NCI-H2227 (cell line): ENCODE data around the gene CTSW.

ENCODE experiments used
- DNase-seq: peaks from one replicate; lab custom pipeline; 2025; ENCODE audit not compliant: unreplicated experiment; lab: John Stamatoyannopoulos, UW

CTSW gene

DNA sequence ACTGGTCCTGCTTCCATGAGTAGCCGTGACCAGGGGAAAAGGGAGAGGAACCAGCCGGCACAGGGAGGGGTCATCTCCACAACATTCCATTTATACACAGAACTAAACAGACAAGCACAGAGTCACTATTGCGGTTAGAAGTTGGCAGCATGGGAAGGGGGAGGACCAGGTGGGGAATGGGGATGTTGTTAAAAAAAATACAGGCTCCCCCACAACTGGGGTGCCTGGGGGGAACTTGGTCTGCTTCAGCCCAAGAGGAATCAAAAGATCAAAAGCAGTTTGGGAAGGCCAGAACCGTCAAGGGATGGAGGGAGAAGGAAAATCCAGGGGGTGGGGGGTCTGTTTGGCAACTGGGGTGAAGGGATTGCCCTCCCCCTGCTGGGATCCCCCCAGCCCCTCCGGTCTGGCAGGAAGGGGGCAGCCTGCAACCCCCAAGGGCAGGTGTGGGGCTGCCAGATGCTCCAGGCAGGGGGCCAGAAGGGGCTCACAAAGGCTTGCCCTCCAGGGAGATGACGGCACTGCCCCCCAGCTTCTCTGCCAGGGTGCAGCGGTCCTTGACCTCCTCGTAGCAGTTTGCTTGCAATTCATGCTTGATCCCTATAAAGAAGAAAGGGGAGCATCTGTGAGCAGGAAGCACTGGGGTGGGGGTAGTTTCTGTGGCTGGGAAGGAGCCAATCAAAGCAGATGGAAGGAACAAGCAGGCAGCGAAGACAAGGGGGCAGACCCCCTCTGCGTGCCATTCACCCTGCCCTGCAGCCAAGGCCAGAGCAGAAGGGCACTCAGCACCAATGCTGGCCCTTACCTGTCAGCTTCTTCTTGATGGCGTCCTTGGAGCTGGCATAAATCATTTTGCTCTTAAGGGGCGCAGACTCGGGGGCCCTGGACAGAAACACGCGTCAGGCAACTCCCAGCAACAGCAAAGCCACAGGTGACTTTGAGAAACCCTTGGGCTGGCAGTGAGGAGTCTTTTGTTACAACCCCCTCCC, 24.5 kb upstream of the CTSW start:
- DNase-seq: no peak

DNA sequence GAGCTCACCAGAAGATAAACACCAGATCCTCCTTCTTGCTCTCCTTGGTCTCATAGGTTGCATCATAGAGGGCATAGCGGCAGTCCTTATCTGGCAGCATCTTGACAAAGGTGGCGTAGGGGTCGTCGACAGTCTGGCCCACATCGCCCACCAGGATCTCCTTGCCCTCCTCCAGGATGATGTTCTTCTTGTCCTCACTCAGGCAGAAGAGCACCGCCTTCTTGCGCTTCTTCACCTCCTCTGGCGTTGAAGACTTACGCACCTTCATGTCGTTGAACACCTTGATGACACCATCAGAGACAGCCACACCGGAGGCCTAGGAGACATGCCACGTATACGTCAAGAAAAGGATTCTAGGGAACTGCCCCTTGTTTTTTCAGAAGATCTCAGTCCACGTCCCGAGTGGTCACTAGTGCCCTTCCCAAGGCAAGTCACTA, 23.7 kb upstream of the CTSW start:
- no peak for DNase-seq

DNA sequence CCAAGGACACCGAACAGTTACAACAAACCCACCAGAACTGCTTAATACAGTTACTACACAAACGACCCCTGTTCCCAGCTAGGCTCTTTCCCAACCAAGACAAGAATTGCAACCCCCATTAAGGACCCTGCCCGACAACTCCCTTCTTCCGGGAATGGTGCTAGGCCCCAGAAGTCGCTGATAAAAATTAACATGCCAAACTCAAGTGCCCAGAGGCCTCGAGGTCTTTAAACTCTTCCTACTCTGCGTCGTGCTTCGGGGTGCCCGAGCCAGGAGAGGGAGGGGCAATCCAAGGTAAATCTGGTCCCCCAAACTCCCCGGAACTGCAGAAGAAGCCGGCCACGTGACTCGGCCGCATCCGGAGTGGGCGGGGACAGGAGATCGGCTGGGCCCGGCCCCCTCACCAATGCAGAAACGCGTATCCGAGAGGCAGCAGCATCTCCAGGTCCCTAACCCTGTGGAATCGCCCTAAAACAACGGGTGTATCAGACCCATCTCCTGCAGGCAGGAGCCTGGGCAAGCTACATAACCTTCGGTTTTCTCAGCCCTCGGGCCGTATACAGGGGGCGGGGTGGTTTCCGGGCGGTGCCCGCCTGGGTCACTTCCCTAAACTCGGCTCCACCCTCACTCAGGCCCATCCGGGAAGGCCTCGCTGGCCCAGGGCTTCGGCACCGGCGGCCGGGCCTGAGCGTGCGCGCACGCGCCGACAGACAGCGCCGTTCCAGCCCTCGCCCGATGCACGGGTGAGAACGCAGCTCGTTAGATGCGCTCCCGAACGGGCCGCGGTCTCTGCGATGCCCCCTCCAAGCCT, 22.7 kb upstream of the CTSW start:
- DNase-seq: peak; percentile 85

DNA sequence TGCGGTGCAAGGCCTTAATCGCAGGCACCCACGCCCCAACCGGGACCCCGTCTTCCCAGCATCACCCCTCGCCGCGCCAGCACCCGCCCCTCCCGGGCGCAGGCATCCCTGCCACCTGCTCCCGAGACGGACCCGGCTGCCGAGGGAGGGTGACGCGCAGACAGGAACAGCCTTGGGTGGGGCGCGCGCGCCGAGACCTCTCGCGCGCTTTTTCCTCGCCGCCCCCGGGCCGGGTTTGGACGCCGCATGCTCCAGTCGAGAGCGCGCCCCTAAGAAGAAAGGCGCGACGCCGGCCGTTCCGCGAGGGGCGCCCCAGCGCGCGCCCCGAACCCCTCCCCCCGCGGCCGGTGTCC, 22.2 kb upstream of the CTSW start:
- no peak for DNase-seq

DNA sequence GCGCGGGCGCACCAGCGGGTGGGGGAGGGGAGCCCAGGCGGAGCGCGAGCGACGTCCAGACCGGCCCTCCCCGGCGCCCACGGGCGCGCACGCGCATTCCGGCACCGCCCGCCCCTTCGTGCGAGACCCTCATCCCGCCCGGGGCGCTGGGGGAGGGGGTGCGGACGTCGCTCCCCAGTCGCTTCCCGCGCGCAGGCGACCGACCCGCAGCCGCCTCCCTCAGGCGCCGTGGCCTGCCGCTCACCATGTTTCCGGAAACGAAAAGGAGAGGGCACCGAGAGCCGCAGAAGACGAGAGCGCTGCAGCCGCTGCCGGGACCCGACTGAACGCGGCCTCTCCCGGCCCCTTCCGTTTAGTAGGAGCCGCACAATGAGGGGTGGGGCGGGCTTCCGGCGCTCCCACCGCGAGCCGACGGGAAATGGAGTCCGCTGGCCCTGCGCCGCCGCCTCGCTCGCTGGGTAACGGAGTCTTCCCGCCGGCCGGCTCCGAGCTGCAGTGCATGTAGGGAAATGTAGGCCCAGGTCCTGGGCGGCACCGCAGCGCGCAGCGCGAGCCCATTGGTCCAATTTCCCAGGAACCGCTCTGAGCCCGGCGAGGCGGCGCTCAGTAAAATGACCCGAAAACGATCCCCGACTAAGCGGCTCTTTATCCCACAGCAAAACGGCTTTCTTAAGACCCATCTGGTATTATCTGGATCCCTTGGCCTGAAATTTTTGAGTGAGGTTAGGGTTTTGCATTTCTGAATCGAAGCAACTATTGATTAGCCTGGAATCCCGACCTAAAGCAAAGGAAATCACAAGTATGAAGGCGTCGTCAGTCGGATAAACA, 21.6 kb upstream of the CTSW start, which contains the start of gene CFL1:
Gene CFL1, minus strand, starts transcription at position 328 of the 828 bp plus-strand sequence. Its CDS starts 81 bp downstream, at position 247.
- DNase-seq: peak; percentile 98

DNA sequence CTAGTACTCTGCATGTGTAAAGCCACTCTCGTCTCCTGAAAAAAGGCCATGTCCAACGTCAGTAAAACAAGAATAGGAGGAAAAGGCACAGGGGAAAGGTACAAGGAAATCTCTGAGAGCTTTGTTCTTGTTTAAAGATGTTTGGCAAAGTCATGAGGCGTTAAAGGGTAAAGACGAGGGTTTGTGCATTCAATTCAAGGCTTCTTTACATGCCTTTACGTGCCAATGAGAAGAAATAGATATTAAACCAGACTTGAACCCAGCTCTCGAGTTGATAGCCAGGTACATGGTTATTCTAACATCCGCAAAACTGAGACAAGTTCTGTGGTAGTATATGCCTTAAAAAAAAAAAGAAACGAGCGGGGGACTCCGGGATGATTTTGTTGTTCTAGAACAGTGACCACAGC, 21.0 kb upstream of the CTSW start:
- DNase-seq: no peak

DNA sequence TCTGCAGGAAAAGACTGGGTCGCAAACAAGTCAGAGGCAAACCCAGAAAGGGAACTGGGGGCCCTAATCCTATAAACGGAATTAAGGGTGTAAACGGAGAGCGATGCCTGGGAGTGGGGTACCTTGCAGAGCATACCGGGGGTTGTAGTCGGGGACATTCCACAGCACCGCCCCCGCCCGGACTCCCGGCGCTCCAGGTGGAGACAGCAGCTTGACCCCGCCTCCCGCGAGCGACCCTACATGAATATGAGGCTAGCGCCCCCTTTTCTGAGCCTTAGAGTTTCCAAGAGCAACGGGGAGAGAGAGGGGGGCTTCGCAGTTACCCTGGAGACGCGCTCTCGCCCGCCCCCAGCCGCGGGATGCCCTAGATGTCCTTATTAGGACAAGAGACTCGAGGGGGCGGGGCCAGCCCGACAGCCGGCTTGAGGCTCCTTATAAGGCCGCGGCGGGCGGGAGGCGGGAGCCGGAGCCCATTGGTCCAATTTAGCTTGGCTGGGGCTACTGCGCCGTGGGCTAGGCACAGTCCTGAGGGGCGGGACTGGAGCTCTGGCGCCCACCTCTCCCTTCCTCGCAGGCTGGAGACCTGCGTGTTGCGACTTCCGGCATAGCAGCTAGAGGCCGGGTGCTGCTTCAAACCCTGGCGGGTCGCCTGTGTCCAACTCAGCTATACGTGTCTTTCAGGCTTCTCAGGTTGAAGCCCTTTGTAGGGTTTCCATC, 20.4 kb upstream of the CTSW start:
- DNase-seq: peak; percentile 100

DNA sequence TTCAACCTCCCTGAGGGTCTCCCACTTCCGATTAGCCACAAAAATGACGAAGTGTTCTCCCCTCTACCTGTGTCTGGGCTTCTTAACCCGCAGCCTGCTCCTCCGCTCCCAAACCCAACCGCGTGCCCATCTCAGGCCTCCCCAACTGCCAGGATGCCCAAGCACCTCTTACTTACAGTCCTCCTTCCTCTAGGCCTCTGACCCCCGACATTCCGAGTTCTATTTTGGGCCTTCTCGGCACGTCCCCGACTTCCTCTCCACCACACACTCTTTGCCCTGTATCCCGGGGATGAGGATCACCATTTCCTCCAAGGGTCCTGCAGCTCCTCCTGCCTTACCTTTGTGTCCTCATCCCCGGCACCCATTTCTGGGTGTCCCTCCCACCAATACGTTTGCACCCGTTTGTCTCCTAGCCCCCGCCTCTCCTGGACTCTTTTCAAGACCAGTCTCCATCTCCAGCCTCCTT, 19.8 kb upstream of the CTSW start:
- DNase-seq: no peak

DNA sequence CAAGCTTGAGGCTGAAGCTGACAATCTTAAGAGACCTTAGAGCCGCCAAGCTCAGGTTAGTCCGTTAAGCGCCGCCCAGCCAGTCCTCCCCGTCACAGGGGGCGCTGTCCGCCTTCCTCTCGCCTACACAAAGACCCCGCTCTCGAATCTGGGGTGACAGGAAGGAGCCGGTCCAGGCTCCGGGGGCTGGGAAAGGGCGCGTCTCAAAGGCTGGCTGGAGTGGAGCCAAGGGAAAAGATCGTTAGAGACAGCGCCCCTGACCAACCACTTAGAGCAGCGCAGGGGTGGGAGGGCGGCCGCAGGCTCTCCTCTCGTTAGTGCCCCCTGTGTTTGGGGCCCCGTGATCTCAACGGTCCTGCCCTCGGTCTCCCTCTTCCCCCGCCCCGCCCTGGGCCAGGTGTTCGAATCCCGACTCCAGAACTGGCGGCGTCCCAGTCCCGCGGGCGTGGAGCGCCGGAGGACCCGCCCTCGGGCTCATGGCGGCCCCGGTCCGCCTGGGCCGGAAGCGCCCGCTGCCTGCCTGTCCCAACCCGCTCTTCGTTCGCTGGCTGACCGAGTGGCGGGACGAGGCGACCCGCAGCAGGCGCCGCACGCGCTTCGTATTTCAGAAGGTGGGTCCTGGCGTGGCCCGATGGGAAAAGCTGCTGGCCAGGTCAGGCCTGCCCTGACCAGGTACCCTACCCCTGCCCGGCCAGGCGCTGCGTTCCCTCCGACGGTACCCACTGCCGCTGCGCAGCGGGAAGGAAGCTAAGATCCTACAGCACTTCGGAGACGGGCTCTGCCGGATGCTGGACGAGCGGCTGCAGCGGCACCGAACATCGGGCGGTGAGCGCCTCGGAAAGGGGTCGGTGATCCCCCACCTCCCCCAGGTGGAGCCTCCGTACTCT, 19.1 kb upstream of the CTSW start, which contains the start of gene MUS81:
Gene MUS81, plus strand, starts transcription at position 156 of the 887 bp plus-strand sequence. Its CDS starts 321 bp downstream, at position 477.
- DNase-seq: peak; percentile 98

DNA sequence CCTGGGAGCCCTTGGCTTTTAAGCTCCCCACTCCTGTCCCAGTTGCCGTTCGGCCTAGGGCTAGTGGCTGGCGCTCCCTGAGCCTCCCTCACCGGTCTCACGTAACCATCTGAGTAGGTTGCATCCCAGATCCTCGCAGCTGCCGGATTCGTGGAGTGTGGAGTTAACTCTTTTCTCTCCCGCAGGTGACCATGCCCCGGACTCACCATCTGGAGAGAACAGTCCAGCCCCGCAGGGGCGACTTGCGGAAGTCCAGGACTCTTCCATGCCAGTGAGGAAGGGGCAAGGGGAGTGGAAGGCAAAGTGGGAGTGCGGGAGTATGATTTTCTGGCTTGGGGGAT, 18.5 kb upstream of the CTSW start:
- DNase-seq: no peak

DNA sequence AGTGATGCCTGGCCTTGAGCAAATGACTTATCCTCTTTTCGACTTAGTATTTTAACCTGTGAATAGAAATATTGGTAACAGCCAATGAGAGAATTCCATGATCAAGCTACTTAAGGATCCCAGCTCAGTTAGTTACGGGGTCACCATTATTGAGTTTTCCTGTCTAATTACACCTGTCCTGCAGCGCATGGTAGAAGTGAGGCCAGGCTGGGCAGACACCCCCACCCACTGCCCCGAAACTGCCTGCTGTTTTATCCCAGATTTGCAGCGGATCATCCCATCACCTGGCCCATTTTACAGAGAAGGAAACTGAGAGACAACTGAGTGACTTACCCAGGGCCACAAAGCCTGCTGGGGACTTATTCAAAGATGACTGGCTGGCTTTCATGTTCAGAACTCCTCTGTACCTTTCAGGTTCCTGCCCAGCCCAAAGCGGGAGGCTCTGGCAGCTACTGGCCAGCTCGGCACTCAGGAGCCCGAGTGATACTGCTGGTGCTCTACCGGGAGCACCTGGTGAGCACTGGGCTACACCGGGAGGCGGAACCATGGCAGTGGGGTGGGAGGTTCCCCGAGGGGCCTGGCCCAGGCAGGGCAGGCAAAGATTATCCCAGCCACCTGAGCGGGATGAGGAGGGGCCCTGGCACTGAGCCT, 18.0 kb upstream of the CTSW start:
- no peak for DNase-seq

DNA sequence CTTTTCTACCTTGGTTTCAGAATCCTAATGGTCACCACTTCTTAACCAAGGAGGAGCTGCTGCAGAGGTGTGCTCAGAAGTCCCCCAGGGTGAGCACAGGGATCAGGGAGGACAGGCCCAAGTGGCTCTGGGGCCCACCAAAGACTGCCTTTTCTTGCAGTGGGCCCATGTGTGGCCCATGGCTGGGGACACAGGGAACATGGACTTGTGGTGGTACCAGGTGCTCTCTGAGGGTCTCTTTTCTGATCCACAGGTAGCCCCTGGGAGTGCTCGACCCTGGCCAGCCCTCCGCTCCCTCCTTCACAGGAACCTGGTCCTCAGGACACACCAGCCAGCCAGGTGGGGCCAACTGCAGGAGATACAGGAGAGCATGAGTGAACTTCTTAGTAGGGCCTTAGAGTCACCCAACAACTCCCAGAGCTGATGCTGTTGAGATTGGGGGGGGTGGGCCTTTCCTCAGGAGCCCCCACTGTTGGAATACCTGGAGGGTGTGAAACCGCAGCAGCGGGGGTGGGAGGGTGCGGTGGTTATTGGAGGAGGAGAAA, 17.4 kb upstream of the CTSW start:
- DNase-seq: no peak

DNA sequence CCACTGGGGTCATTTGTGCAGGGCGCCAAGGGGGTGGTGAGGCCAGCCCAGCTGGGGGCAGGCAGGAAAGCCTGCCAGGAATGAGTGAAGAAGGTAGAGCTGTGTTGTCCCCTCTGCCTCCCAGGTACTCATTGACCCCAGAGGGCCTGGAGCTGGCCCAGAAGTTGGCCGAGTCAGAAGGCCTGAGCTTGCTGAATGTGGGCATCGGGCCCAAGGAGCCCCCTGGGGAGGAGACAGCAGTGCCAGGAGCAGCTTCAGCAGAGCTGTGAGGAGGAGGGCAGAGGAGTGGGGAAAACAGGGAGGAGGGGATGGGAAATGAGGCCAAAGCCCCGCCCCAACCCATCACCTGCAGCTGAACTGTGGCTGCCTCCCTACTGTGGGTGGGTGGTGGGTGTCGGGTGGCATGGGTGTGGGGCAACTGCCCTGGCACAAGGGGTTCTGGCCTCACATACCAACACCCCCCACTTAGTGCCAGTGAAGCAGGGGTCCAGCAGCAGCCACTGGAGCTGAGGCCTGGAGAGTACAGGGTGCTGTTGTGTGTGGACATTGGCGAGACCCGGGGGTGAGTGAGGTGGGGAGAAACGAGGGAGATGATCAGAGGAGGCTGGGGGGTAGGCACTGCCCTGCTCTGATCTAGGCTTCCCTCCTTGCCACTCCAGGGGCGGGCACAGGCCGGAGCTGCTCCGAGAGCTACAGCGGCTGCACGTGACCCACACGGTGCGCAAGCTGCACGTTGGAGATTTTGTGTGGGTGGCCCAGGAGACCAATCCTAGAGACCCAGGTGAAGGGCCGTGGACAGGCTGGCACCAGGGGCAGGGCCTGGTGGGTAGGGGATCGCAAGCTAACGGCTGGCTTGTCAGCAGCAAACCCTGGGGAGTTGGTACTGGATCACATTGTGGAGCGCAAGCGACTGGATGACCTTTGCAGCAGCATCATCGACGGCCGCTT, 16.4 kb upstream of the CTSW start:
- DNase-seq: no peak

DNA sequence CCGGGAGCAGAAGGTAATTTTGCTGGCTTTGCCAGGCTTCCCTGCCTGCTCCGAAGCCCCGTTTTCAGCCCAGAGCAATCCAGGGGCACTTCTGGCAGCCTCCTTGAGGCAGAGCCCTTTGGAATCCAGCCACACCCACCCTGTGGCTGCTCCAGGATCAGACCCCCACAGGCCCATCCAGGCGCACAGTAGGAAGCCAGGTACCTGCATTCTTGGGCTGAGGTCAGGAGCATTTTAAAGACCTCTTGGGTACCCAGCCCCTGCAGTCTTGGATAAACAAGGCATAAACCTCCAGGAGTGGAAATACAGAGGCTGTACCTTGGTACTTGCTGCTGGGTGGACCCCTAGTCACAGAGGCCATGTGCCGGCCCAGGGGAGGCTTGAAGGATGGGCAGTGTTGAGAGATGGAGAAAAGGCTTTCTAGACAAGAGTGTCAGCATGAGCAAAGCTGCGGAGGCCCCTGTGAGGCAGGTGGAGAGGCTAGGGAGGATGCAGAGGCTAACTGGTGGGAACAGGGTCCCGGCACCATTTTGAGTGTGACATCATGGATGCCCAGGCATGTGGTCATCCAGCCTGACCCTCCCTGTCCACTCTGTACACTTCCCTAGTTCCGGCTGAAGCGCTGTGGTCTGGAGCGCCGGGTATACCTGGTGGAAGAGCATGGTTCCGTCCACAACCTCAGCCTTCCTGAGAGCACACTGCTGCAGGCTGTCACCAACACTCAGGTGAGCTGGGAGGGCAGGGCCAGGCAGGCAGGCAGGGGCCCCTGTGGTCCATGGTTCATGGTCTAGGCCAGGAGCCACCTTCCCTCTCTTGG, 15.5 kb upstream of the CTSW start:
- no peak for DNase-seq

DNA sequence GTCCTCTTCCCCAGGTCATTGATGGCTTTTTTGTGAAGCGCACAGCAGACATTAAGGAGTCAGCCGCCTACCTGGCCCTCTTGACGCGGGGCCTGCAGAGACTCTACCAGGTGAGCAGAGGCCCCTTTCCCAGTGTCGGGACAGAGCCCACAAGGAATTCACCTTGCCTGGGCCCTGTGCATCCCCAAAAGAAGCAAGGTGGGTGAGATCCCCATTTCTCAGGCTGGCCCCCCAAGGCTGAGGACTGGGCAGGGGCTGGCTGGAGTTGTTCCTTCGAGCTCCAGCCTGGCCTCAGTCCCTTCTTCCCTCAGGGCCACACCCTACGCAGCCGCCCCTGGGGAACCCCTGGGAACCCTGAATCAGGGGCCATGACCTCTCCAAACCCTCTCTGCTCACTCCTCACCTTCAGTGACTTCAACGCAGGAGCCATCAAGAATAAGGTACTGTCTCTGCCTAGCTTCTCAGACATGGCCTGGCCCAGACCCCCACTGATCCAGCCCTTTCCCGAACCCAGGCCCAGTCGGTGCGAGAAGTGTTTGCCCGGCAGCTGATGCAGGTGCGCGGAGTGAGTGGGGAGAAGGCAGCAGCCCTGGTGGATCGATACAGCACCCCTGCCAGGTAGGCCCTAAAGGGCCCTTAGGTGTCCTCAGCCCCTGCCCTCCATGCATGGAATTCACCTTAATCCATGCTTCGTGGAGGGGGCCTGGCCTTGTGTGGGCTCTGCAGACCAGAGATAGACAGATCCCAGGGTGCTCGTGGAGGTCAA, 14.7 kb upstream of the CTSW start:
- DNase-seq: no peak
